ENCODE data around the gene CACNA1G.
A peak's percentile ranks its signal among the peaks of the same experiment; 100 is the strongest.

Gene CACNA1G

GRCh38 chr17:50657054-50657453 is 96.5 kb downstream of the CACNA1G start:
- no peak overlapping the region for H4K91ac ChIP-seq (ENCODE audit: low read depth, low read length, poor library complexity)
- H3K18ac ChIP-seq (ENCODE audit: low read length): no peak overlapping the region
- no peak overlapping the region for H2BK5ac ChIP-seq (ENCODE audit: low read length)
- H3K4me2 ChIP-seq (ENCODE audit: insufficient read depth, low read length, poor library complexity, severe bottlenecking): no peak overlapping the region
- H2BK12ac ChIP-seq (ENCODE audit: low read length): no peak overlapping the region
- no peak for DNase-seq (ENCODE audit: low spot score)
- no peak overlapping the region for H3K23ac ChIP-seq (ENCODE audit: low read depth, low read length, poor library complexity)
- H3K79me1 ChIP-seq (ENCODE audit: low read depth, low read length): no peaks in the 10 kb centered on the region
- H3K14ac ChIP-seq (ENCODE audit: low read length): no peak overlapping the region
- peaks cover 0 to 17% (median 0%) of the 10 kb centered on the region in 3 experiments for H3K27me3 ChIP-seq (ENCODE audit: control insufficient read depth in 3 of 3, insufficient read depth in 3 of 3, low read depth in 1 of 3, low read length in 3 of 3)
- peaks cover 3 to 8% of the 10 kb centered on the region in 2 donors for H3K4me1 ChIP-seq (ENCODE audit: control insufficient read depth in 2 of 2, insufficient read depth in 1 of 2, low read depth in 1 of 2, low read length in 2 of 2)
- no CpG with 5 or more reads among the region's 7 CpGs for WGBS, 2 donors (ENCODE audit: extremely low coverage in 2 of 2, insufficient read length in 2 of 2, insufficient replicate concordance in 1 of 2)
- H3K36me3 ChIP-seq (replicated peaks in 1 of 2; ENCODE audit: control insufficient read depth in 2 of 2, insufficient read depth in 2 of 2, low read length in 2 of 2): no peaks in the 10 kb centered on the region
- H3K27ac ChIP-seq (replicated peaks; ENCODE audit: low read length): no peak overlapping the region
- no peak overlapping the region for H2BK15ac ChIP-seq (ENCODE audit: low read length)
- H2BK120ac ChIP-seq (ENCODE audit: low read depth, low read length): no peak overlapping the region
- no peak overlapping the region for H3K4ac ChIP-seq (ENCODE audit: low read length)
- H2AK5ac ChIP-seq (ENCODE audit: low read depth, low read length): no peak overlapping the region
- no peak overlapping the region for H3K9ac ChIP-seq (ENCODE audit: low read depth, low read length, poor library complexity)
- peaks cover 0 to 2% of the 10 kb centered on the region in 2 donors for H3K9me3 ChIP-seq (replicated peaks in 1 of 2; ENCODE audit: control insufficient read depth in 2 of 2, insufficient read depth in 1 of 2, low read depth in 1 of 2, low read length in 2 of 2)
- H4K8ac ChIP-seq (ENCODE audit: low read depth, low read length): no peak overlapping the region
- no peak overlapping the region for H2AFZ ChIP-seq (ENCODE audit: low read length)
- H3K4me3 ChIP-seq (ENCODE audit: low read length in 2 of 2): no peak overlapping the region

DNA sequence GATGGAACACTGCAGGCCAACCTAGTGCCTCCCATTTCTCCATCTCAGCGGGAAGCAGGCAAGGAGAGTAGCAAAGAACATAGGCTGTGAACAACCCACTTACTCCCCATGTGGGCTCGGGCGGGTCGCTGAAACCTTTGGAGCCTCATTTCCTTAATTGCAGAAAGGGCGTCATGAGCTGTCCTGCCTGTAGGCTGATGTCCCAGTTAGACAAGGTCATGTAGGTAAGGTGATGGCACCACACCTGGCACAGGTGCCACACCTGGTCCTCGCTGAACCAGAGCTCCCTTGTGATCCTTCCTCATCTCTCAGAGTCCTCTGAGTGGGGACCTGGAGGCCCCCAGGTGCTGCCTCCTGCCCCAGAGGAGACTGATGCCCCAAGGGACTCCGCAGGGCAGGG is 97.1 kb downstream of the CACNA1G start:
- no peak overlapping the region for H3K14ac ChIP-seq (ENCODE audit: low read length)
- peaks cover 0 to 17% (median 0%) of the 10 kb centered on the region in 3 experiments for H3K27me3 ChIP-seq (ENCODE audit: control insufficient read depth in 3 of 3, insufficient read depth in 3 of 3, low read depth in 1 of 3, low read length in 3 of 3)
- H3K9me3 ChIP-seq (replicated peaks in 1 of 2; ENCODE audit: control insufficient read depth in 2 of 2, insufficient read depth in 1 of 2, low read depth in 1 of 2, low read length in 2 of 2): no peaks in the 10 kb centered on the region
- no peak overlapping the region for H2BK120ac ChIP-seq (ENCODE audit: low read depth, low read length)
- H3K23ac ChIP-seq (ENCODE audit: low read depth, low read length, poor library complexity): no peak overlapping the region
- no peak overlapping the region for H3K4ac ChIP-seq (ENCODE audit: low read length)
- H2BK12ac ChIP-seq (ENCODE audit: low read length): no peak overlapping the region
- H2BK15ac ChIP-seq (ENCODE audit: low read length): no peak overlapping the region
- no peaks in the 10 kb centered on the region for H3K79me1 ChIP-seq (ENCODE audit: low read depth, low read length)
- WGBS, 2 donors (ENCODE audit: extremely low coverage in 2 of 2, insufficient read length in 2 of 2, insufficient replicate concordance in 1 of 2): no CpG with 5 or more reads among the region's 7 CpGs
- H4K91ac ChIP-seq (ENCODE audit: low read depth, low read length, poor library complexity): no peak overlapping the region
- H3K4me2 ChIP-seq (ENCODE audit: insufficient read depth, low read length, poor library complexity, severe bottlenecking): no peak overlapping the region
- H3K27ac ChIP-seq (replicated peaks; ENCODE audit: low read length): no peak overlapping the region
- no peak overlapping the region for H2AFZ ChIP-seq (ENCODE audit: low read length)
- H3K4me1 ChIP-seq (ENCODE audit: control insufficient read depth in 2 of 2, insufficient read depth in 1 of 2, low read depth in 1 of 2, low read length in 2 of 2): peaks cover 3 to 9% of the 10 kb centered on the region in 2 donors
- no peak overlapping the region for H2BK5ac ChIP-seq (ENCODE audit: low read length)
- H3K18ac ChIP-seq (ENCODE audit: low read length): no peak overlapping the region
- H3K36me3 ChIP-seq (replicated peaks in 1 of 2; ENCODE audit: control insufficient read depth in 2 of 2, insufficient read depth in 2 of 2, low read length in 2 of 2): no peaks in the 10 kb centered on the region
- no peak overlapping the region for H3K4me3 ChIP-seq (ENCODE audit: low read length in 2 of 2)
- no peak overlapping the region for H3K9ac ChIP-seq (ENCODE audit: low read depth, low read length, poor library complexity)
- no peak for DNase-seq (ENCODE audit: low spot score)
- no peak overlapping the region for H4K8ac ChIP-seq (ENCODE audit: low read depth, low read length)
- H2AK5ac ChIP-seq (ENCODE audit: low read depth, low read length): no peak overlapping the region

DNA sequence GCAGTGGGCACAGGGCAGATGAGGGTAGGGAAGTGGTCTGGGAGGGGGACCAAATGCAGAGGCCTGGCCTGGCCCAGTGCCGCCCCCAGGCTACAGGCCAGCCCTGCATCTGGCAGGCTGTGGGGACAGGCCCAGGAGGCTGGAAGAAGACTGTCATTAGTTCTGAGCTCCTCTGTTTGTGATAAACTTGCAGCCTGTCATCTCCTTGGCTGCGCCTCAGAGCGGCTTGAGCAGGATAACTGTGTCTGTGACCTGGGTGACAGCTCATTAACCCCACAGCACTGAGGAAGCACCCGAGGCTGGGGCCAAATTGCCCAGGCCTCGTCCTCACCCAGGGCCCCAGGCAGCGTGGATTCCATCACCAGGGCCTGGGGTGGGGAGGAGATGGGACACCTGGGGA is 98.1 kb downstream of the CACNA1G start:
- WGBS, 2 donors (ENCODE audit: extremely low coverage in 2 of 2, insufficient read length in 2 of 2, insufficient replicate concordance in 1 of 2): no CpG with 5 or more reads among the region's 6 CpGs
- Histone ChIP-seq H3K27ac (replicated peaks; ENCODE audit: low read length) (no peak overlapping the region), H3K4me1 (ENCODE audit: control insufficient read depth in 2 of 2, insufficient read depth in 1 of 2, low read depth in 1 of 2, low read length in 2 of 2) (peaks cover 3 to 10% of the 10 kb centered on the region in 2 donors), H2AFZ (ENCODE audit: low read length) (no peak overlapping the region), H3K27me3 (ENCODE audit: control insufficient read depth in 3 of 3, insufficient read depth in 3 of 3, low read depth in 1 of 3, low read length in 3 of 3) (peaks cover 0 to 17% (median 0%) of the 10 kb centered on the region in 3 experiments), H4K8ac (ENCODE audit: low read depth, low read length) (no peak overlapping the region), H3K4me2 (ENCODE audit: insufficient read depth, low read length, poor library complexity, severe bottlenecking) (no peak overlapping the region), H3K14ac (ENCODE audit: low read length) (peak overlapping the region; percentile 95), H3K9ac (ENCODE audit: low read depth, low read length, poor library complexity) (no peak overlapping the region), H2BK12ac (ENCODE audit: low read length) (no peak overlapping the region), H2AK5ac (ENCODE audit: low read depth, low read length) (peak overlapping the region; percentile 63), H4K91ac (ENCODE audit: low read depth, low read length, poor library complexity) (no peak overlapping the region), H2BK5ac (ENCODE audit: low read length) (peak overlapping the region; percentile 82), H3K36me3 (replicated peaks in 1 of 2; ENCODE audit: control insufficient read depth in 2 of 2, insufficient read depth in 2 of 2, low read length in 2 of 2) (no peaks in the 10 kb centered on the region), H2BK120ac (ENCODE audit: low read depth, low read length) (no peak overlapping the region), H3K4me3 (ENCODE audit: low read length in 2 of 2) (no peak overlapping the region), H3K79me1 (ENCODE audit: low read depth, low read length) (no peaks in the 10 kb centered on the region), H3K9me3 (replicated peaks in 1 of 2; ENCODE audit: control insufficient read depth in 2 of 2, insufficient read depth in 1 of 2, low read depth in 1 of 2, low read length in 2 of 2) (no peaks in the 10 kb centered on the region), H3K18ac (ENCODE audit: low read length) (peak overlapping the region; percentile 82), H2BK15ac (ENCODE audit: low read length) (no peak overlapping the region), H3K23ac (ENCODE audit: low read depth, low read length, poor library complexity) (no peak overlapping the region), H3K4ac (ENCODE audit: low read length) (no peak overlapping the region)
- no peak for DNase-seq (ENCODE audit: low spot score)

DNA sequence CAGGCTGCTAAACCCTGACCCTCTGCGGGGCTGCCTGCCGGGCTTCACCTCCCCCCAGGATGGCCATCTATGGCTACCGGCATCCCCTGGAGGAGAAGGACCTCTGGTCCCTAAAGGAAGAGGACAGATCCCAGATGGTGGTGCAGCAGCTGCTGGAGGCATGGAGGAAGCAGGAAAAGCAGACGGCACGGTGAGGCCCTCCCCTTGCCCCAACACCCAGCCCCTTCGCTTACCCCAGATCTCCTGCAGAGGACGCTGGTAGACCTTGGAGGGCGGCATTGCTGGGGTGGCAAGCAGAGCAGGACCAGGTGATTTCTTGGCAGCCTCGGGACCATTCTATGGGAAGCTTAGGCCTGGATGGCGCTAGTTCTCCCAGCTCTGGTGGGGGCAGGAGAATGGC is 98.7 kb downstream of the CACNA1G start:
- Histone ChIP-seq H3K27ac (replicated peaks; ENCODE audit: low read length) (no peak overlapping the region), H4K91ac (ENCODE audit: low read depth, low read length, poor library complexity) (no peak overlapping the region), H3K4me3 (ENCODE audit: low read length in 2 of 2) (no peak overlapping the region), H2BK5ac (ENCODE audit: low read length) (peak overlapping the region; percentile 82), H2BK120ac (ENCODE audit: low read depth, low read length) (no peak overlapping the region), H3K27me3 (ENCODE audit: control insufficient read depth in 3 of 3, insufficient read depth in 3 of 3, low read depth in 1 of 3, low read length in 3 of 3) (peaks cover 0 to 19% (median 0%) of the 10 kb centered on the region in 3 experiments), H2AK5ac (ENCODE audit: low read depth, low read length) (peak overlapping the region; percentile 57), H3K23ac (ENCODE audit: low read depth, low read length, poor library complexity) (no peak overlapping the region), H2BK15ac (ENCODE audit: low read length) (no peak overlapping the region), H3K9me3 (replicated peaks in 1 of 2; ENCODE audit: control insufficient read depth in 2 of 2, insufficient read depth in 1 of 2, low read depth in 1 of 2, low read length in 2 of 2) (no peaks in the 10 kb centered on the region), H3K9ac (ENCODE audit: low read depth, low read length, poor library complexity) (peak overlapping the region; percentile 74), H4K8ac (ENCODE audit: low read depth, low read length) (no peak overlapping the region), H3K4ac (ENCODE audit: low read length) (no peak overlapping the region), H3K79me1 (ENCODE audit: low read depth, low read length) (no peaks in the 10 kb centered on the region), H3K18ac (ENCODE audit: low read length) (peak overlapping the region; percentile 69), H2BK12ac (ENCODE audit: low read length) (no peak overlapping the region), H3K4me1 (ENCODE audit: control insufficient read depth in 2 of 2, insufficient read depth in 1 of 2, low read depth in 1 of 2, low read length in 2 of 2) (peaks cover 3 to 10% of the 10 kb centered on the region in 2 donors), H2AFZ (ENCODE audit: low read length) (no peak overlapping the region), H3K36me3 (replicated peaks in 1 of 2; ENCODE audit: control insufficient read depth in 2 of 2, insufficient read depth in 2 of 2, low read length in 2 of 2) (no peaks in the 10 kb centered on the region), H3K14ac (ENCODE audit: low read length) (no peak overlapping the region), H3K4me2 (ENCODE audit: insufficient read depth, low read length, poor library complexity, severe bottlenecking) (no peak overlapping the region)
- no CpG with 5 or more reads among the region's 10 CpGs for WGBS, 2 donors (ENCODE audit: extremely low coverage in 2 of 2, insufficient read length in 2 of 2, insufficient replicate concordance in 1 of 2)
- no peak for DNase-seq (ENCODE audit: low spot score)

Measured in neuronal stem cell (in vitro differentiated cells).